GM23338 (cell line): ENCODE results near the gene C1QTNF8. TPM values are rescaled to one million over a fixed set of nuclear protein-coding genes. Genes with fewer than 3 reads are reported as not detected.

Experiments used
- ATAC-seq: fragments of 200-7000 bp; cut with Tn5 transposase; 3 replicates; pipeline ENCODE4 v1.9.1; 2020
- DNase-seq: peaks from one replicate; pipeline ENCODE4 v3.0.0-alpha.2; 2015; ENCODE audit warnings: low spot score
- H2AFZ ChIP-seq: fragments of 200-600 bp; sonication (generic); 2 replicates; pipeline ENCODE4 v1.8.0; 2016; ENCODE audit warnings: antibody characterized with exemption, mild to moderate bottlenecking, moderate library complexity
- H3F3A ChIP-seq: fragments of 200-600 bp; sonication (generic); replicated peaks from 2 replicates; pipeline ENCODE4 v1.8.0; 2017; ENCODE audit warnings: antibody characterized with exemption, mixed run types, low read depth
- H3K27ac ChIP-seq: fragments of 200-600 bp; sonication (generic); 2 replicates; pipeline ENCODE4 v1.6.1; 2016; ENCODE audit warnings: low read depth
- H3K27me3 ChIP-seq: fragments of 200-600 bp; sonication (generic); 2 replicates; pipeline ENCODE4 v1.8.0; 2016; ENCODE audit warnings: mild to moderate bottlenecking, mixed run types, moderate library complexity; ENCODE audit not compliant: insufficient read depth
- H3K36me3 ChIP-seq: fragments of 200-600 bp; sonication (generic); 2 replicates; pipeline ENCODE4 v1.8.0; 2016; ENCODE audit warnings: mild to moderate bottlenecking; ENCODE audit not compliant: insufficient read depth
- H3K4me1 ChIP-seq: fragments of 200-600 bp; sonication (generic); 2 replicates; pipeline ENCODE4 v1.8.0; 2016; ENCODE audit warnings: mild to moderate bottlenecking, moderate library complexity; ENCODE audit not compliant: insufficient read depth
- H3K4me2 ChIP-seq: fragments of 200-600 bp; sonication (generic); 2 replicates; pipeline ENCODE4 v1.7.1; 2017; ENCODE audit warnings: mixed run types
- H3K4me3 ChIP-seq: fragments of 200-600 bp; sonication (generic); 2 replicates; pipeline ENCODE4 v1.6.1; 2016; ENCODE audit warnings: mixed run types
- H3K79me2 ChIP-seq: fragments of 200-600 bp; sonication (generic); replicated peaks from 2 replicates; pipeline ENCODE4 v1.8.0; 2017; ENCODE audit warnings: mild to moderate bottlenecking; ENCODE audit not compliant: insufficient read depth
- H3K9me2 ChIP-seq: fragments of 200-600 bp; sonication (generic); 2 replicates; pipeline ENCODE4 v1.8.0; 2017; ENCODE audit not compliant: insufficient read depth
- H4K20me1 ChIP-seq: fragments of 200-600 bp; sonication (generic); replicated peaks from 2 replicates; pipeline ENCODE4 v1.8.0; 2017; ENCODE audit warnings: mild to moderate bottlenecking; ENCODE audit not compliant: insufficient read depth
- H3K27ac Mint-ChIP-seq: 2 replicates; pipeline ENCODE4 v1.8.0; 2020; ENCODE audit warnings: inconsistent platforms, mild to moderate bottlenecking, moderate library complexity, mixed read lengths
- H3K27me3 Mint-ChIP-seq: 3 replicates; pipeline ENCODE4 v1.8.0; 2022; ENCODE audit warnings: low read depth, mild to moderate bottlenecking, moderate library complexity, mixed read lengths, inconsistent platforms; ENCODE audit not compliant: insufficient read depth, poor library complexity
- H3K36me3 Mint-ChIP-seq: 3 replicates; pipeline ENCODE4 v1.8.0; 2021; ENCODE audit warnings: low read depth, mild to moderate bottlenecking, inconsistent platforms, moderate library complexity, mixed read lengths
- H3K4me1 Mint-ChIP-seq: 3 replicates; pipeline ENCODE4 v1.8.0; 2020; ENCODE audit warnings: mild to moderate bottlenecking, inconsistent platforms, mixed read lengths
- H3K4me3 Mint-ChIP-seq: 3 replicates; pipeline ENCODE4 v1.8.0; 2021; ENCODE audit warnings: moderate library complexity, mild to moderate bottlenecking, inconsistent platforms, mixed read lengths
- H3K9me3 Mint-ChIP-seq: 3 replicates; pipeline ENCODE4 v1.8.0; 2020; ENCODE audit warnings: moderate library complexity, mild to moderate bottlenecking, inconsistent platforms, mixed read lengths
- CREB1 ChIP-seq: fragments of 250-450 bp; sonication (Bioruptor Pico); IDR thresholded peaks from 2 replicates; pipeline ENCODE4 v1.5.0; 2020; ENCODE audit warnings: low read depth, mild to moderate bottlenecking, moderate library complexity
- EZH2 ChIP-seq: fragments of 200-600 bp; sonication (generic); IDR thresholded peaks from one replicate; pipeline ENCODE4 v1.8.0; 2017; ENCODE audit warnings: antibody characterized with exemption, mild to moderate bottlenecking, low read depth; ENCODE audit not compliant: unreplicated experiment
- EZH2phosphoT487 ChIP-seq: fragments of 200-600 bp; sonication (generic); IDR thresholded peaks from one replicate; pipeline ENCODE4 v1.8.1; 2018; ENCODE audit warnings: antibody characterized with exemption; ENCODE audit not compliant: unreplicated experiment
- JUNB ChIP-seq: IDR thresholded peaks from one replicate; pipeline ENCODE4 v1.6.1; 2016; ENCODE audit warnings: antibody characterized with exemption; ENCODE audit not compliant: unreplicated experiment
- NANOG ChIP-seq: IDR thresholded peaks from 2 replicates; pipeline ENCODE4 v1.6.1; 2016; ENCODE audit warnings: antibody characterized with exemption, borderline replicate concordance
- POLR2AphosphoS5 ChIP-seq: IDR thresholded peaks from 2 replicates; pipeline ENCODE4 v1.6.1; 2016; ENCODE audit warnings: antibody characterized with exemption, low read depth
- STAT1 ChIP-seq: IDR thresholded peaks from one replicate; pipeline ENCODE4 v1.6.1; 2016; ENCODE audit warnings: antibody characterized with exemption; ENCODE audit not compliant: unreplicated experiment
- ZNF114 ChIP-seq: fragments of 250-450 bp; sonication (Bioruptor Pico); IDR thresholded peaks from 2 replicates; pipeline ENCODE4 v1.5.0; 2020; ENCODE audit warnings: mild to moderate bottlenecking, moderate library complexity
- ZNF331 ChIP-seq: fragments of 250-450 bp; sonication (Bioruptor Pico); IDR thresholded peaks from 2 replicates; pipeline ENCODE4 v1.5.0; 2020; ENCODE audit warnings: low read depth, mild to moderate bottlenecking, moderate library complexity
- polyA plus RNA-seq: library from polyadenylated mRNA; unstranded; fragments of >200 nt; fragmentation: Nextera tagmentation; extraction: Ambion mirVana; gene quantifications from 2 replicates; pipeline ENCODE4 v1.2.1, GENCODE V29; 2016
- total RNA-seq: library from RNA; depleted of rRNA; stranded (reverse); fragments of >200 nt; shearing (Covaris generic); gene quantifications from 2 replicates; pipeline ENCODE4 v1.2.3, GENCODE V29; 2014
- TF ChIP-seq, protein P1 (sequence below): fragments of 250-450 bp; sonication (Bioruptor Pico); IDR thresholded peaks from 2 replicates; pipeline ENCODE4 v1.5.0; 2020; ENCODE audit warnings: mild to moderate bottlenecking, moderate library complexity
- TF ChIP-seq, protein P2 (sequence below), 2 experiments: fragments of 200-600 bp in 1 of 2; sonication (generic) in 1 of 2; conservative IDR thresholded peaks; 2 replicates each; pipeline versions ENCODE4 v1.5.1 to v1.6.1; 2016 to 2017; ENCODE audit warnings: antibody characterized with exemption in 2 of 2, low read depth in 2 of 2, mild to moderate bottlenecking in 2 of 2, moderate library complexity in 1 of 2
- TF ChIP-seq, protein P3 (sequence below): IDR thresholded peaks from 2 replicates; pipeline ENCODE4 v1.6.1; 2016; ENCODE audit warnings: antibody characterized with exemption
- TF ChIP-seq, protein P4 (sequence below): IDR thresholded peaks from one replicate; pipeline ENCODE4 v1.6.1; 2018; ENCODE audit warnings: antibody characterized with exemption; ENCODE audit not compliant: unreplicated experiment

C1QTNF8 gene
- total and polyA plus RNA-seq, 2 experiments from 2014 or later = not detected

DNA sequence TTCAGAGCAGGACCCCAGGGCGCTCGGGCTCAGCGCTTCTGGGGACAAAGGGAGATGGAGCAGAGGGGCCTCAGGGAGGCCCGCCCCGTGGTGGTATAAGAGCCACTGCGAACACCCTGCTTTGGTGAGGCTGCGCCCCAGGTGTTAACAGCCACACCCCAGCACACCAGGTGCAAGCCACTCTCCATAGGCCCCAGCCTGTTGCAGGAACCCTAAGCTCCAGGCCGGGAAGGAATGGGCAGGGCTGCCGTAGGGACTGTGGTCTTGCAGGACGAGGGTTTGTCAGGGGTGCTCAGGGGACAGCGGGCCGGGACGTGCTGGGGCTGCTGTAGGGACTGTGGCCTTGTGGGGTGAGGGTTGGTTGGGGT is 40.5 kb downstream of the C1QTNF8 start:
- DNase-seq (no peak), ATAC-seq (peak; percentile 4; the same call in 1 of the 3 replicates)
- Histone ChIP-seq H3K79me2 (no peaks in the 10 kb centered on the region), H3K4me3 (no peak overlapping the region), H3K27ac (no peak overlapping the region), H4K20me1 (no peaks in the 10 kb centered on the region), H3K4me1 (no peaks in the 10 kb centered on the region), H3K36me3 (no peaks in the 10 kb centered on the region), H2AFZ (no peak overlapping the region), H3K27me3 (no peaks in the 10 kb centered on the region), H3F3A (no peaks in the 10 kb centered on the region), H3K9me2 (no peaks in the 10 kb centered on the region), H3K4me2 (no peak overlapping the region)
- H3K27me3 Mint-ChIP-seq = peaks cover 8% of the 10 kb centered on the region
- H3K4me3 Mint-ChIP-seq = no peak overlapping the region
- TF ChIP-seq EZH2phosphoT487 = no peak
- no peak for TF ChIP-seq POLR2AphosphoS5
- TF ChIP-seq, protein P1, sequence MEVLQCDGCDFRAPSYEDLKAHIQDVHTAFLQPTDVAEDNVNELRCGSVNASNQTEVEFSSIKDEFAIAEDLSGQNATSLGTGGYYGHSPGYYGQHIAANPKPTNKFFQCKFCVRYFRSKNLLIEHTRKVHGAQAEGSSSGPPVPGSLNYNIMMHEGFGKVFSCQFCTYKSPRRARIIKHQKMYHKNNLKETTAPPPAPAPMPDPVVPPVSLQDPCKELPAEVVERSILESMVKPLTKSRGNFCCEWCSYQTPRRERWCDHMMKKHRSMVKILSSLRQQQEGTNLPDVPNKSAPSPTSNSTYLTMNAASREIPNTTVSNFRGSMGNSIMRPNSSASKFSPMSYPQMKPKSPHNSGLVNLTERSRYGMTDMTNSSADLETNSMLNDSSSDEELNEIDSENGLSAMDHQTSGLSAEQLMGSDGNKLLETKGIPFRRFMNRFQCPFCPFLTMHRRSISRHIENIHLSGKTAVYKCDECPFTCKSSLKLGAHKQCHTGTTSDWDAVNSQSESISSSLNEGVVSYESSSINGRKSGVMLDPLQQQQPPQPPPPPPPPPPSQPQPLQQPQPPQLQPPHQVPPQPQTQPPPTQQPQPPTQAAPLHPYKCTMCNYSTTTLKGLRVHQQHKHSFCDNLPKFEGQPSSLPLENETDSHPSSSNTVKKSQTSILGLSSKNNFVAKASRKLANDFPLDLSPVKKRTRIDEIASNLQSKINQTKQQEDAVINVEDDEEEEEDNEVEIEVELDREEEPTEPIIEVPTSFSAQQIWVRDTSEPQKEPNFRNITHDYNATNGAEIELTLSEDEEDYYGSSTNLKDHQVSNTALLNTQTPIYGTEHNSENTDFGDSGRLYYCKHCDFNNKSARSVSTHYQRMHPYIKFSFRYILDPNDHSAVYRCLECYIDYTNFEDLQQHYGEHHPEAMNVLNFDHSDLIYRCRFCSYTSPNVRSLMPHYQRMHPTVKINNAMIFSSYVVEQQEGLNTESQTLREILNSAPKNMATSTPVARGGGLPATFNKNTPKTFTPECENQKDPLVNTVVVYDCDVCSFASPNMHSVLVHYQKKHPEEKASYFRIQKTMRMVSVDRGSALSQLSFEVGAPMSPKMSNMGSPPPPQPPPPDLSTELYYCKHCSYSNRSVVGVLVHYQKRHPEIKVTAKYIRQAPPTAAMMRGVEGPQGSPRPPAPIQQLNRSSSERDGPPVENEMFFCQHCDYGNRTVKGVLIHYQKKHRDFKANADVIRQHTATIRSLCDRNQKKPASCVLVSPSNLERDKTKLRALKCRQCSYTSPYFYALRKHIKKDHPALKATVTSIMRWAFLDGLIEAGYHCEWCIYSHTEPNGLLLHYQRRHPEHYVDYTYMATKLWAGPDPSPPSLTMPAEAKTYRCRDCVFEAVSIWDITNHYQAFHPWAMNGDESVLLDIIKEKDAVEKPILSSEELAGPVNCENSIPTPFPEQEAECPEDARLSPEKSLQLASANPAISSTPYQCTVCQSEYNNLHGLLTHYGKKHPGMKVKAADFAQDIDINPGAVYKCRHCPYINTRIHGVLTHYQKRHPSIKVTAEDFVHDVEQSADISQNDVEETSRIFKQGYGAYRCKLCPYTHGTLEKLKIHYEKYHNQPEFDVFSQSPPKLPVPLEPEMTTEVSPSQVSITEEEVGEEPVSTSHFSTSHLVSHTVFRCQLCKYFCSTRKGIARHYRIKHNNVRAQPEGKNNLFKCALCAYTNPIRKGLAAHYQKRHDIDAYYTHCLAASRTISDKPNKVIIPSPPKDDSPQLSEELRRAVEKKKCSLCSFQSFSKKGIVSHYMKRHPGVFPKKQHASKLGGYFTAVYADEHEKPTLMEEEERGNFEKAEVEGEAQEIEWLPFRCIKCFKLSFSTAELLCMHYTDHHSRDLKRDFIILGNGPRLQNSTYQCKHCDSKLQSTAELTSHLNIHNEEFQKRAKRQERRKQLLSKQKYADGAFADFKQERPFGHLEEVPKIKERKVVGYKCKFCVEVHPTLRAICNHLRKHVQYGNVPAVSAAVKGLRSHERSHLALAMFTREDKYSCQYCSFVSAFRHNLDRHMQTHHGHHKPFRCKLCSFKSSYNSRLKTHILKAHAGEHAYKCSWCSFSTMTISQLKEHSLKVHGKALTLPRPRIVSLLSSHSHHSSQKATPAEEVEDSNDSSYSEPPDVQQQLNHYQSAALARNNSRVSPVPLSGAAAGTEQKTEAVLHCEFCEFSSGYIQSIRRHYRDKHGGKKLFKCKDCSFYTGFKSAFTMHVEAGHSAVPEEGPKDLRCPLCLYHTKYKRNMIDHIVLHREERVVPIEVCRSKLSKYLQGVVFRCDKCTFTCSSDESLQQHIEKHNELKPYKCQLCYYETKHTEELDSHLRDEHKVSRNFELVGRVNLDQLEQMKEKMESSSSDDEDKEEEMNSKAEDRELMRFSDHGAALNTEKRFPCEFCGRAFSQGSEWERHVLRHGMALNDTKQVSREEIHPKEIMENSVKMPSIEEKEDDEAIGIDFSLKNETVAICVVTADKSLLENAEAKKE (CRISPR knock-in tag) = no peak
- TF ChIP-seq EZH2 = no peak
- no peak for TF ChIP-seq STAT1
- TF ChIP-seq, protein P2, sequence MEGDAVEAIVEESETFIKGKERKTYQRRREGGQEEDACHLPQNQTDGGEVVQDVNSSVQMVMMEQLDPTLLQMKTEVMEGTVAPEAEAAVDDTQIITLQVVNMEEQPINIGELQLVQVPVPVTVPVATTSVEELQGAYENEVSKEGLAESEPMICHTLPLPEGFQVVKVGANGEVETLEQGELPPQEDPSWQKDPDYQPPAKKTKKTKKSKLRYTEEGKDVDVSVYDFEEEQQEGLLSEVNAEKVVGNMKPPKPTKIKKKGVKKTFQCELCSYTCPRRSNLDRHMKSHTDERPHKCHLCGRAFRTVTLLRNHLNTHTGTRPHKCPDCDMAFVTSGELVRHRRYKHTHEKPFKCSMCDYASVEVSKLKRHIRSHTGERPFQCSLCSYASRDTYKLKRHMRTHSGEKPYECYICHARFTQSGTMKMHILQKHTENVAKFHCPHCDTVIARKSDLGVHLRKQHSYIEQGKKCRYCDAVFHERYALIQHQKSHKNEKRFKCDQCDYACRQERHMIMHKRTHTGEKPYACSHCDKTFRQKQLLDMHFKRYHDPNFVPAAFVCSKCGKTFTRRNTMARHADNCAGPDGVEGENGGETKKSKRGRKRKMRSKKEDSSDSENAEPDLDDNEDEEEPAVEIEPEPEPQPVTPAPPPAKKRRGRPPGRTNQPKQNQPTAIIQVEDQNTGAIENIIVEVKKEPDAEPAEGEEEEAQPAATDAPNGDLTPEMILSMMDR (conservative IDR thresholded peaks at IDR 0.05; ENCODE audit: low read depth in 2 of 2) = no peak
- TF ChIP-seq JUNB = no peak
- TF ChIP-seq, protein P3, sequence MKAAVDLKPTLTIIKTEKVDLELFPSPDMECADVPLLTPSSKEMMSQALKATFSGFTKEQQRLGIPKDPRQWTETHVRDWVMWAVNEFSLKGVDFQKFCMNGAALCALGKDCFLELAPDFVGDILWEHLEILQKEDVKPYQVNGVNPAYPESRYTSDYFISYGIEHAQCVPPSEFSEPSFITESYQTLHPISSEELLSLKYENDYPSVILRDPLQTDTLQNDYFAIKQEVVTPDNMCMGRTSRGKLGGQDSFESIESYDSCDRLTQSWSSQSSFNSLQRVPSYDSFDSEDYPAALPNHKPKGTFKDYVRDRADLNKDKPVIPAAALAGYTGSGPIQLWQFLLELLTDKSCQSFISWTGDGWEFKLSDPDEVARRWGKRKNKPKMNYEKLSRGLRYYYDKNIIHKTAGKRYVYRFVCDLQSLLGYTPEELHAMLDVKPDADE = no peak
- no peak for TF ChIP-seq CREB1
- TF ChIP-seq, protein P4, sequence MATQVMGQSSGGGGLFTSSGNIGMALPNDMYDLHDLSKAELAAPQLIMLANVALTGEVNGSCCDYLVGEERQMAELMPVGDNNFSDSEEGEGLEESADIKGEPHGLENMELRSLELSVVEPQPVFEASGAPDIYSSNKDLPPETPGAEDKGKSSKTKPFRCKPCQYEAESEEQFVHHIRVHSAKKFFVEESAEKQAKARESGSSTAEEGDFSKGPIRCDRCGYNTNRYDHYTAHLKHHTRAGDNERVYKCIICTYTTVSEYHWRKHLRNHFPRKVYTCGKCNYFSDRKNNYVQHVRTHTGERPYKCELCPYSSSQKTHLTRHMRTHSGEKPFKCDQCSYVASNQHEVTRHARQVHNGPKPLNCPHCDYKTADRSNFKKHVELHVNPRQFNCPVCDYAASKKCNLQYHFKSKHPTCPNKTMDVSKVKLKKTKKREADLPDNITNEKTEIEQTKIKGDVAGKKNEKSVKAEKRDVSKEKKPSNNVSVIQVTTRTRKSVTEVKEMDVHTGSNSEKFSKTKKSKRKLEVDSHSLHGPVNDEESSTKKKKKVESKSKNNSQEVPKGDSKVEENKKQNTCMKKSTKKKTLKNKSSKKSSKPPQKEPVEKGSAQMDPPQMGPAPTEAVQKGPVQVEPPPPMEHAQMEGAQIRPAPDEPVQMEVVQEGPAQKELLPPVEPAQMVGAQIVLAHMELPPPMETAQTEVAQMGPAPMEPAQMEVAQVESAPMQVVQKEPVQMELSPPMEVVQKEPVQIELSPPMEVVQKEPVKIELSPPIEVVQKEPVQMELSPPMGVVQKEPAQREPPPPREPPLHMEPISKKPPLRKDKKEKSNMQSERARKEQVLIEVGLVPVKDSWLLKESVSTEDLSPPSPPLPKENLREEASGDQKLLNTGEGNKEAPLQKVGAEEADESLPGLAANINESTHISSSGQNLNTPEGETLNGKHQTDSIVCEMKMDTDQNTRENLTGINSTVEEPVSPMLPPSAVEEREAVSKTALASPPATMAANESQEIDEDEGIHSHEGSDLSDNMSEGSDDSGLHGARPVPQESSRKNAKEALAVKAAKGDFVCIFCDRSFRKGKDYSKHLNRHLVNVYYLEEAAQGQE = no peak
- TF ChIP-seq NANOG = no peak
- no peak for TF ChIP-seq ZNF114 (CRISPR knock-in tag)
- TF ChIP-seq ZNF331 (CRISPR knock-in tag) = no peak
- H3K4me1 Mint-ChIP-seq = no peaks in the 10 kb centered on the region
- H3K27ac Mint-ChIP-seq = no peak overlapping the region
- peaks cover 8% of the 10 kb centered on the region for H3K9me3 Mint-ChIP-seq
- H3K36me3 Mint-ChIP-seq = peaks cover 3% of the 10 kb centered on the region; the same call in 1 of the 3 replicates
